Measurements from ENCODE around the gene NOP16.

NOP16 gene

GRCh38 chr5:176356179-176356566 is 32.2 kb downstream of the NOP16 start:
- no peak for DNase-seq (ENCODE audit: low spot score)

GRCh38 chr5:176355400-176356178 is 32.8 kb downstream of the NOP16 start:
- DNase-seq (ENCODE audit: low spot score), result no peak

- DNase-seq (ENCODE audit: low spot score), result no peak
Measured at GRCh38 chr5:176353533-176353932, 34.9 kb downstream of the NOP16 start.

- no peak for DNase-seq (ENCODE audit: low spot score)
Measured at GRCh38 chr5:176352116-176352878, 36.1 kb downstream of the NOP16 start.

GRCh38 chr5:176350416-176350815 is 38.0 kb downstream of the NOP16 start:
- no peak for DNase-seq (ENCODE audit: low spot score)

GRCh38 chr5:176342766-176343458 is 45.5 kb downstream of the NOP16 start:
- no peak for DNase-seq (ENCODE audit: low spot score)

- no peak for DNase-seq (ENCODE audit: low spot score)
Measured at GRCh38 chr5:176342158-176342483, 46.3 kb downstream of the NOP16 start.

- DNase-seq (ENCODE audit: low spot score), result no peak
Measured at GRCh38 chr5:176341325-176342157, 46.9 kb downstream of the NOP16 start.

- DNase-seq (ENCODE audit: low spot score), result no peak
Measured at GRCh38 chr5:176339304-176339703, 49.1 kb downstream of the NOP16 start.

- no peak for DNase-seq (ENCODE audit: low spot score)
Measured at GRCh38 chr5:176337913-176338312, 50.5 kb downstream of the NOP16 start.

- DNase-seq (ENCODE audit: low spot score), result no peak
Measured at GRCh38 chr5:176334031-176334770, 54.2 kb downstream of the NOP16 start.
